HepG2 (cell line): ENCODE data around the gene HMCN1.

Experiments
- ASH2L ChIP-seq: fragments of 300-600, 200-600 bp; sonication (generic); IDR thresholded peaks from 2 replicates; pipeline ENCODE4 v1.7.0; 2017; ENCODE audit warnings: low read depth, mild to moderate bottlenecking, moderate library complexity, mixed read lengths, low read length; ENCODE audit not compliant: insufficient read length
- BRD4 ChIP-seq: sonication (generic); formaldehyde crosslinking; IDR thresholded peaks from 2 replicates; pipeline ENCODE4 v1.4.0; 2020; ENCODE audit warnings: missing genetic modification reagents
- CAMTA2 ChIP-seq: sonication (generic); formaldehyde crosslinking; IDR thresholded peaks from 2 replicates; pipeline ENCODE4 v1.4.0; 2020; ENCODE audit warnings: mild to moderate bottlenecking, missing genetic modification reagents, borderline replicate concordance
- ETV5 ChIP-seq: IDR thresholded peaks from 2 replicates; pipeline ENCODE4 v1.6.1; 2018; ENCODE audit warnings: missing biosample characterization, missing genetic modification reagents, inconsistent platforms, borderline replicate concordance
- MTA3 ChIP-seq: sonication (generic); formaldehyde crosslinking; IDR thresholded peaks from 2 replicates; pipeline ENCODE4 v1.4.0; 2020; ENCODE audit warnings: missing genetic modification reagents
- TBX3 ChIP-seq: fragments of 450-650 bp; IDR thresholded peaks from 2 replicates; pipeline ENCODE4 v1.6.1; 2017; ENCODE audit warnings: antibody characterized with exemption, mild to moderate bottlenecking, inconsistent platforms, borderline replicate concordance
- TF ChIP-seq, protein P1 (sequence below): sonication (generic); formaldehyde crosslinking; IDR thresholded peaks from 2 replicates; pipeline ENCODE4 v1.5.0; 2020; ENCODE audit warnings: mild to moderate bottlenecking, missing genetic modification reagents, moderate library complexity
- TF ChIP-seq, protein P2 (sequence below): fragments of 450-650 bp; IDR thresholded peaks from 2 replicates; pipeline ENCODE4 v1.6.1; 2017; ENCODE audit warnings: mild to moderate bottlenecking
- TF ChIP-seq, protein P3 (sequence below): sonication (generic); formaldehyde crosslinking; IDR thresholded peaks from 2 replicates; pipeline ENCODE4 v1.4.0; 2020; ENCODE audit warnings: missing genetic modification reagents

DNA sequence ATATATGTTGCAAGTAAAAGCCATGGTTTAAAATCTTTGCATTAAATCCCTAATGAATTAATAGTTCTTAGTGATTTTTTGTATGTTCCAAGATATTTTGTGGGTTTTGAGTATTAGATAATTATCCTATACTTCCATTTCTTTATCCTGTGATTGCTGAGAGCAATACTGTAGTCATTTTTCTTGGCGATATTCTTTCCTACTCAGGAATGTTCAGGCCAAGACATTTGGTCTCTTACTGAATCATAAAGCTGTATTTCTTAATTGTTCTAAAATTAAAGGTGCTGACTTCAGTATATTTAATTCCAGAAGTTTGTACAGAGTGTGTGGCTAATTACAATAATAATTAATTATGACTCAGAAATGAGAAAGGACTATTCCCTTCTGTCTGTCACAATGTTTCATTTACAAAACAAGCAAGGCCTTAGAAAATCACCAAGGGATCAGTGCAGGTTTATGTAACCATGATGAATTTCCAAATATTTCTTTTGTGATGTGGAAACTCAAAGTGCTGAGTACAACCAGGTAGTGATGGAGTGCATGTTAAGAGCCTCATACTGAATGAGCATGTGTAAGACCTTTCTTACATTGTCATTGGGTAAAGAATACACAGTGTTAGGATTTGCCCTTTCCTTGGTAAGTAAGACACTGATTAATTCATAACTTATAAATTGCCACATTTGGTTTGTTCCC lies 161.2 kb downstream of the HMCN1 start:
- TF ChIP-seq, protein P1, sequence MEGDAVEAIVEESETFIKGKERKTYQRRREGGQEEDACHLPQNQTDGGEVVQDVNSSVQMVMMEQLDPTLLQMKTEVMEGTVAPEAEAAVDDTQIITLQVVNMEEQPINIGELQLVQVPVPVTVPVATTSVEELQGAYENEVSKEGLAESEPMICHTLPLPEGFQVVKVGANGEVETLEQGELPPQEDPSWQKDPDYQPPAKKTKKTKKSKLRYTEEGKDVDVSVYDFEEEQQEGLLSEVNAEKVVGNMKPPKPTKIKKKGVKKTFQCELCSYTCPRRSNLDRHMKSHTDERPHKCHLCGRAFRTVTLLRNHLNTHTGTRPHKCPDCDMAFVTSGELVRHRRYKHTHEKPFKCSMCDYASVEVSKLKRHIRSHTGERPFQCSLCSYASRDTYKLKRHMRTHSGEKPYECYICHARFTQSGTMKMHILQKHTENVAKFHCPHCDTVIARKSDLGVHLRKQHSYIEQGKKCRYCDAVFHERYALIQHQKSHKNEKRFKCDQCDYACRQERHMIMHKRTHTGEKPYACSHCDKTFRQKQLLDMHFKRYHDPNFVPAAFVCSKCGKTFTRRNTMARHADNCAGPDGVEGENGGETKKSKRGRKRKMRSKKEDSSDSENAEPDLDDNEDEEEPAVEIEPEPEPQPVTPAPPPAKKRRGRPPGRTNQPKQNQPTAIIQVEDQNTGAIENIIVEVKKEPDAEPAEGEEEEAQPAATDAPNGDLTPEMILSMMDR (CRISPR knock-in tag) = no peak
- no peak for TF ChIP-seq CAMTA2 (CRISPR knock-in tag)
- TF ChIP-seq ASH2L = no peak
- TF ChIP-seq TBX3 = no peak
- no peak for TF ChIP-seq ETV5
- TF ChIP-seq BRD4 (CRISPR knock-in tag) = no peak
- TF ChIP-seq MTA3 = no peak
- TF ChIP-seq, protein P2, sequence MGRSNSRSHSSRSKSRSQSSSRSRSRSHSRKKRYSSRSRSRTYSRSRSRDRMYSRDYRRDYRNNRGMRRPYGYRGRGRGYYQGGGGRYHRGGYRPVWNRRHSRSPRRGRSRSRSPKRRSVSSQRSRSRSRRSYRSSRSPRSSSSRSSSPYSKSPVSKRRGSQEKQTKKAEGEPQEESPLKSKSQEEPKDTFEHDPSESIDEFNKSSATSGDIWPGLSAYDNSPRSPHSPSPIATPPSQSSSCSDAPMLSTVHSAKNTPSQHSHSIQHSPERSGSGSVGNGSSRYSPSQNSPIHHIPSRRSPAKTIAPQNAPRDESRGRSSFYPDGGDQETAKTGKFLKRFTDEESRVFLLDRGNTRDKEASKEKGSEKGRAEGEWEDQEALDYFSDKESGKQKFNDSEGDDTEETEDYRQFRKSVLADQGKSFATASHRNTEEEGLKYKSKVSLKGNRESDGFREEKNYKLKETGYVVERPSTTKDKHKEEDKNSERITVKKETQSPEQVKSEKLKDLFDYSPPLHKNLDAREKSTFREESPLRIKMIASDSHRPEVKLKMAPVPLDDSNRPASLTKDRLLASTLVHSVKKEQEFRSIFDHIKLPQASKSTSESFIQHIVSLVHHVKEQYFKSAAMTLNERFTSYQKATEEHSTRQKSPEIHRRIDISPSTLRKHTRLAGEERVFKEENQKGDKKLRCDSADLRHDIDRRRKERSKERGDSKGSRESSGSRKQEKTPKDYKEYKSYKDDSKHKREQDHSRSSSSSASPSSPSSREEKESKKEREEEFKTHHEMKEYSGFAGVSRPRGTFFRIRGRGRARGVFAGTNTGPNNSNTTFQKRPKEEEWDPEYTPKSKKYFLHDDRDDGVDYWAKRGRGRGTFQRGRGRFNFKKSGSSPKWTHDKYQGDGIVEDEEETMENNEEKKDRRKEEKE = no peak
- TF ChIP-seq, protein P3, sequence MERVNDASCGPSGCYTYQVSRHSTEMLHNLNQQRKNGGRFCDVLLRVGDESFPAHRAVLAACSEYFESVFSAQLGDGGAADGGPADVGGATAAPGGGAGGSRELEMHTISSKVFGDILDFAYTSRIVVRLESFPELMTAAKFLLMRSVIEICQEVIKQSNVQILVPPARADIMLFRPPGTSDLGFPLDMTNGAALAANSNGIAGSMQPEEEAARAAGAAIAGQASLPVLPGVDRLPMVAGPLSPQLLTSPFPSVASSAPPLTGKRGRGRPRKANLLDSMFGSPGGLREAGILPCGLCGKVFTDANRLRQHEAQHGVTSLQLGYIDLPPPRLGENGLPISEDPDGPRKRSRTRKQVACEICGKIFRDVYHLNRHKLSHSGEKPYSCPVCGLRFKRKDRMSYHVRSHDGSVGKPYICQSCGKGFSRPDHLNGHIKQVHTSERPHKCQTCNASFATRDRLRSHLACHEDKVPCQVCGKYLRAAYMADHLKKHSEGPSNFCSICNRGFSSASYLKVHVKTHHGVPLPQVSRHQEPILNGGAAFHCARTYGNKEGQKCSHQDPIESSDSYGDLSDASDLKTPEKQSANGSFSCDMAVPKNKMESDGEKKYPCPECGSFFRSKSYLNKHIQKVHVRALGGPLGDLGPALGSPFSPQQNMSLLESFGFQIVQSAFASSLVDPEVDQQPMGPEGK (CRISPR knock-in tag) = no peak
